GM12878 (cell line): ENCODE measurements around the gene ZNF3. TPM values are rescaled to one million over a fixed set of nuclear protein-coding genes. Genes with fewer than 3 reads are reported as not detected.
A peak's percentile ranks its signal among the peaks of the same experiment; 100 is the strongest.

Experiments
- CBX5 ChIP-seq: sonication (generic); IDR thresholded peaks from 2 replicates; pipeline ENCODE4 v1.6.1; 2016; ENCODE audit warnings: low read depth, moderate library complexity, mild to moderate bottlenecking, inconsistent platforms
- CHD4 ChIP-seq: fragments of 200-600 bp; sonication (generic); IDR thresholded peaks from 2 replicates; pipeline ENCODE4 v1.6.1; 2016; ENCODE audit warnings: mild to moderate bottlenecking
- CREM ChIP-seq: IDR thresholded peaks from 2 replicates; pipeline ENCODE4 v1.6.1; 2014; ENCODE audit warnings: antibody characterized with exemption, low read depth
- CUX1 ChIP-seq: IDR thresholded peaks from 2 replicates; pipeline ENCODE4 v1.6.1; 2012; ENCODE audit warnings: improper control_type of control experiment, low read depth, low read length; ENCODE audit not compliant: insufficient replicate concordance
- GABPA ChIP-seq: IDR thresholded peaks from 2 replicates; pipeline ENCODE4 v1.6.1; 2014; ENCODE audit warnings: antibody characterized with exemption, low read depth, mild to moderate bottlenecking, inconsistent platforms
- JUND ChIP-seq: IDR thresholded peaks from 2 replicates; pipeline ENCODE4 v1.6.1; 2012; ENCODE audit warnings: low read depth, mild to moderate bottlenecking, low read length, improper control_type of control experiment, moderate library complexity
- MXI1 ChIP-seq: fragments of 150-350 bp; IDR thresholded peaks from 2 replicates; pipeline ENCODE4 v1.6.1; 2011; ENCODE audit warnings: low read depth, mild to moderate bottlenecking, inconsistent platforms, low read length, improper control_type of control experiment
- NKRF ChIP-seq: fragments of 450-650 bp; conservative IDR thresholded peaks from 2 replicates; pipeline ENCODE4 v1.6.1; 2017; ENCODE audit warnings: mild to moderate bottlenecking, moderate library complexity
- NR2C2 ChIP-seq: IDR thresholded peaks from 2 replicates; pipeline ENCODE4 v1.6.1; 2011; ENCODE audit warnings: borderline replicate concordance, low read depth; ENCODE audit not compliant: control insufficient read depth, insufficient read length
- PBX3 ChIP-seq: IDR thresholded peaks from 2 replicates; pipeline ENCODE4 v1.6.1; 2011; ENCODE audit warnings: mild to moderate bottlenecking, low read depth, low read length, moderate library complexity; ENCODE audit not compliant: insufficient replicate concordance
- RB1 ChIP-seq: fragments of 450-650 bp; formaldehyde crosslinking; IDR thresholded peaks from 2 replicates; pipeline ENCODE4 v1.6.1; 2017; ENCODE audit warnings: mild to moderate bottlenecking, borderline replicate concordance
- RELB ChIP-seq: fragments of 450-650 bp; IDR thresholded peaks from 2 replicates; pipeline ENCODE4 v1.6.1; 2017; ENCODE audit warnings: low read depth, mild to moderate bottlenecking, moderate library complexity
- ZNF217 ChIP-seq: fragments of 450-650 bp; IDR thresholded peaks from 2 replicates; pipeline ENCODE4 v1.6.1; 2017; ENCODE audit warnings: antibody characterized with exemption, mild to moderate bottlenecking
- ZNF592 ChIP-seq: fragments of 450-650 bp; IDR thresholded peaks from 2 replicates; pipeline ENCODE4 v1.6.1; 2017; ENCODE audit warnings: mild to moderate bottlenecking, moderate library complexity
- polyA plus RNA-seq, 11 experiments: library from polyadenylated mRNA; depleted of rRNA in 4 of 11; unstranded in 6 of 11; stranded (reverse) in 5 of 11; fragments of >200 nt; fragmentation: Nextera tagmentation in 4 of 11; fragmentation: Illumina TruSeq in 1 of 11; extraction: Ambion mirVana in 4 of 11; extraction: Trizol in 1 of 11; gene quantifications; 1 replicate in 1 of 11; 2 replicates in 10 of 11; pipeline versions ENCODE4 v1.2.1 to v1.2.3, GENCODE V29; 2011 to 2016; ENCODE audit warnings: inconsistent platforms in 2 of 11, missing spikeins in 2 of 11, low read depth in 1 of 11
- total RNA-seq, 4 experiments: library from RNA; depleted of rRNA in 3 of 4; stranded (reverse); fragments of >200 nt in 3 of 4; fragmentation: Illumina TruSeq in 1 of 4; extraction: Trizol in 1 of 4; gene quantifications; 2 replicates each; pipeline versions ENCODE4 v1.2.1 to v1.2.3, GENCODE V29; 2013 to 2021

Gene ZNF3
- total and polyA plus RNA-seq, 10 of the 15 experiments (the other 5 are each of a cell fraction or from before 2014, with no cell fraction given) = 17.2 to 37.4 (median 29.4) TPM

GRCh38 chr7:100119970-100120732, 38.6 kb upstream of the ZNF3 start (continued):
- TF ChIP-seq CUX1 (no peak), CREM (peak; percentile 9; the same call in 1 of the 2 replicates), CBX5 (no peak), GABPA (no peak), PBX3 (no peak), ZNF592 (no peak), MXI1 (no peak), ZNF217 (no peak), NKRF (peak; percentile 19; the same call in 1 of the 2 replicates), RB1 (no peak), JUND (no peak), NR2C2 (no peak), CHD4 (no peak), RELB (no peak)
